ENCODE data around the gene CCKAR.

Gene CCKAR

GRCh38 chr4:26493461-26493860, 3.2 kb upstream of the CCKAR start:
- DNase-seq, result no peak
- in situ Hi-C loops (cut with HindIII; ENCODE audit: low pct_ligation_motif_present, low pct_unique_long_range_greater_than_20kb, low sequenced_read_pairs), result no loop called here

GRCh38 chr4:26491449-26492170, 1.3 kb upstream of the CCKAR start:
- no peak for DNase-seq
- in situ Hi-C loops (cut with HindIII; ENCODE audit: low pct_ligation_motif_present, low pct_unique_long_range_greater_than_20kb, low sequenced_read_pairs), result no loop called here

- no peak for DNase-seq
- in situ Hi-C loops (cut with HindIII; ENCODE audit: low pct_ligation_motif_present, low pct_unique_long_range_greater_than_20kb, low sequenced_read_pairs), result no loop called here
Observed at GRCh38 chr4:26490960-26491284, 638 bp upstream of the CCKAR start.

GRCh38 chr4:26489101-26489985, 941 bp downstream of the CCKAR start:
- DNase-seq, result no peak
- in situ Hi-C loops (cut with HindIII; ENCODE audit: low pct_ligation_motif_present, low pct_unique_long_range_greater_than_20kb, low sequenced_read_pairs), result no loop called here

- DNase-seq, result no peak
- in situ Hi-C loops (cut with HindIII; ENCODE audit: low pct_ligation_motif_present, low pct_unique_long_range_greater_than_20kb, low sequenced_read_pairs), result no loop called here
Observed at GRCh38 chr4:26485684-26486083, 4.6 kb downstream of the CCKAR start.

GRCh38 chr4:26484516-26484915, 5.8 kb downstream of the CCKAR start:
- no peak for DNase-seq
- in situ Hi-C loops (cut with HindIII; ENCODE audit: low pct_ligation_motif_present, low pct_unique_long_range_greater_than_20kb, low sequenced_read_pairs), result no loop called here

- DNase-seq, result no peak
- in situ Hi-C loops (cut with HindIII; ENCODE audit: low pct_ligation_motif_present, low pct_unique_long_range_greater_than_20kb, low sequenced_read_pairs), result no loop called here
Observed at GRCh38 chr4:26484032-26484515, 6.2 kb downstream of the CCKAR start.

GRCh38 chr4:26482508-26483462, 7.5 kb downstream of the CCKAR start:
- no peak for DNase-seq
- in situ Hi-C loops (cut with HindIII; ENCODE audit: low pct_ligation_motif_present, low pct_unique_long_range_greater_than_20kb, low sequenced_read_pairs), result no loop called here

GRCh38 chr4:26478330-26478729, 12.0 kb downstream of the CCKAR start:
- no peak for DNase-seq
- in situ Hi-C loops (cut with HindIII; ENCODE audit: low pct_ligation_motif_present, low pct_unique_long_range_greater_than_20kb, low sequenced_read_pairs), result no loop called here

GRCh38 chr4:26476545-26476944, 13.7 kb downstream of the CCKAR start:
- no peak for DNase-seq
- in situ Hi-C loops (cut with HindIII; ENCODE audit: low pct_ligation_motif_present, low pct_unique_long_range_greater_than_20kb, low sequenced_read_pairs), result no loop called here

- in situ Hi-C loops (cut with HindIII; ENCODE audit: low pct_ligation_motif_present, low pct_unique_long_range_greater_than_20kb, low sequenced_read_pairs), result no loop called here
- DNase-seq, result no peak
Observed at GRCh38 chr4:26475716-26476115, 14.6 kb downstream of the CCKAR start.

GRCh38 chr4:26474551-26474950, 15.7 kb downstream of the CCKAR start:
- in situ Hi-C loops (cut with HindIII; ENCODE audit: low pct_ligation_motif_present, low pct_unique_long_range_greater_than_20kb, low sequenced_read_pairs), result no loop called here
- DNase-seq, result no peak

- DNase-seq, result no peak
- in situ Hi-C loops (cut with HindIII; ENCODE audit: low pct_ligation_motif_present, low pct_unique_long_range_greater_than_20kb, low sequenced_read_pairs), result no loop called here
Observed at GRCh38 chr4:26473893-26474292, 16.4 kb downstream of the CCKAR start.

GRCh38 chr4:26471890-26472289, 18.4 kb downstream of the CCKAR start:
- in situ Hi-C loops (cut with HindIII; ENCODE audit: low pct_ligation_motif_present, low pct_unique_long_range_greater_than_20kb, low sequenced_read_pairs), result no loop called here
- no peak for DNase-seq

- in situ Hi-C loops (cut with HindIII; ENCODE audit: low pct_ligation_motif_present, low pct_unique_long_range_greater_than_20kb, low sequenced_read_pairs), result no loop called here
- no peak for DNase-seq
Observed at GRCh38 chr4:26468977-26469376, 21.3 kb downstream of the CCKAR start.

GRCh38 chr4:26468283-26468949, 21.9 kb downstream of the CCKAR start:
- no peak for DNase-seq
- in situ Hi-C loops (cut with HindIII; ENCODE audit: low pct_ligation_motif_present, low pct_unique_long_range_greater_than_20kb, low sequenced_read_pairs), result no loop called here

GRCh38 chr4:26467724-26468123, 22.6 kb downstream of the CCKAR start:
- in situ Hi-C loops (cut with HindIII; ENCODE audit: low pct_ligation_motif_present, low pct_unique_long_range_greater_than_20kb, low sequenced_read_pairs), result no loop called here
- DNase-seq, result no peak

- no peak for DNase-seq
- in situ Hi-C loops (cut with HindIII; ENCODE audit: low pct_ligation_motif_present, low pct_unique_long_range_greater_than_20kb, low sequenced_read_pairs), result no loop called here
Observed at GRCh38 chr4:26466578-26467270, 23.6 kb downstream of the CCKAR start.
